Lung (tissue), 12 donors: ENCODE data around the gene AREG. TPM values are rescaled to one million over a fixed set of nuclear protein-coding genes. Genes with fewer than 3 reads are reported as not detected.

Source experiments
- ATAC-seq: fragments of 200-7000 bp; cut with Tn5 transposase; one replicate; pipeline ENCODE4 v1.9.1; 2020; ENCODE audit warnings: moderate number of reproducible peaks; ENCODE audit not compliant: insufficient read depth, low FRiP score
- DNase-seq, 3 donors: peaks; one replicate each; pipeline ENCODE4 v3.0.0-alpha.2; 2013 to 2017
- H3K27ac ChIP-seq, 2 donors: one replicate each; pipeline ENCODE4 v1.5.1; 2013; ENCODE audit warnings: mild to moderate bottlenecking in 2 of 2, moderate library complexity in 2 of 2, control low read depth in 1 of 2, inconsistent platforms in 1 of 2, low read depth in 1 of 2, low read length in 1 of 2
- H3K27me3 ChIP-seq, 3 donors: one replicate each; pipeline ENCODE4 v1.5.1; 2013; ENCODE audit warnings: low read length in 2 of 3; ENCODE audit not compliant: control insufficient read depth in 3 of 3, insufficient read depth in 3 of 3
- H3K36me3 ChIP-seq, 4 donors: one replicate each; pipeline ENCODE4 v1.5.1; 2013; ENCODE audit warnings: low read length in 4 of 4, mild to moderate bottlenecking in 1 of 4, moderate library complexity in 1 of 4; ENCODE audit not compliant: control insufficient read depth in 4 of 4, insufficient read depth in 4 of 4
- H3K4me1 ChIP-seq, 5 donors: one replicate each; pipeline ENCODE4 v1.5.1; 2013; ENCODE audit warnings: low read length in 5 of 5, mild to moderate bottlenecking in 2 of 5, moderate library complexity in 1 of 5; ENCODE audit not compliant: control insufficient read depth in 5 of 5, insufficient read depth in 5 of 5
- H3K4me3 ChIP-seq: one replicate; pipeline ENCODE4 v1.5.1; 2013; ENCODE audit warnings: mild to moderate bottlenecking, control low read depth, moderate library complexity
- H3K9ac ChIP-seq, 2 donors: one replicate each; pipeline ENCODE4 v1.5.1; 2013; ENCODE audit warnings: low read length in 2 of 2, control low read depth in 1 of 2; ENCODE audit not compliant: insufficient read depth in 1 of 2
- H3K9me3 ChIP-seq, 4 donors: one replicate each; pipeline ENCODE4 v1.5.1; 2013; ENCODE audit warnings: low read length in 3 of 4, mild to moderate bottlenecking in 1 of 4, moderate library complexity in 1 of 4; ENCODE audit not compliant: control insufficient read depth in 4 of 4, insufficient read depth in 3 of 4
- CTCF ChIP-seq: IDR thresholded peaks from 2 replicates; pipeline ENCODE4 v1.5.1; 2012; ENCODE audit warnings: mild to moderate bottlenecking; ENCODE audit errors: control extremely low read depth, extremely low read depth
- WGBS, 2 donors: extraction: QIAGEN DNeasy Blood & Tissue Kit; methylation state at CpG; one replicate each; pipeline ENCODE4 v1.1.7; 2013; 5-methylcytosine and 5-hydroxymethylcytosine counted together
- polyA plus RNA-seq, 2 donors: library from polyadenylated mRNA; stranded (reverse); fragments of 200-250 nt; gene quantifications; one replicate each; pipeline ENCODE4 v1.2.1, GENCODE V29; 2013
- total RNA-seq, 2 donors: library from RNA; depleted of rRNA in 1 of 2; stranded (reverse); fragments of >200 nt in 1 of 2; gene quantifications; one replicate each; pipeline ENCODE4 v1.2.1, GENCODE V29; 2014 to 2021
- donor health status: control.
- donor health status: control.
- donor health status: Bipolar disorder and iron deficiency.
- donor health status: healthy.
- donor health status: DM: yes; HTN: yes; CAD: no.

AREG gene
- total and polyA plus RNA-seq, 4 donors, result 3.3 to 44.0 (median 13.6) TPM

GRCh38 chr4:74410272-74410671, 34.7 kb upstream of the AREG start:
- Histone ChIP-seq H3K27ac (no peak overlapping the region), H3K4me3 (no peak overlapping the region), H3K9me3 (peaks cover 0 to 2% (median 0%) of the 10 kb centered on the region in 4 donors), H3K4me1 (no peaks in the 10 kb centered on the region), H3K9ac (no peak overlapping the region), H3K27me3 (no peaks in the 10 kb centered on the region), H3K36me3 (no peaks in the 10 kb centered on the region)
- DNase-seq, result no peak
- TF ChIP-seq CTCF, result no peak
- WGBS, 2 donors, result 74 to 75% methylated on average over 2 of the region's 2 CpGs
- ATAC-seq, result no peak

- ATAC-seq, result no peak
- Histone ChIP-seq H3K27me3 (no peaks in the 10 kb centered on the region), H3K4me1 (no peaks in the 10 kb centered on the region), H3K36me3 (no peaks in the 10 kb centered on the region), H3K27ac (no peak overlapping the region), H3K4me3 (no peak overlapping the region), H3K9me3 (peaks cover 0 to 2% (median 0%) of the 10 kb centered on the region in 4 donors), H3K9ac (no peak overlapping the region)
- no peak for DNase-seq
- no peak for TF ChIP-seq CTCF
These were observed 32.7 kb upstream of the AREG start for GRCh38 chr4:74412225-74412624.

GRCh38 chr4:74413265-74413664, 31.7 kb upstream of the AREG start:
- no peak for TF ChIP-seq CTCF
- DNase-seq (no peak), ATAC-seq (no peak)
- Histone ChIP-seq H3K27me3 (no peaks in the 10 kb centered on the region), H3K27ac (no peak overlapping the region), H3K4me1 (no peaks in the 10 kb centered on the region), H3K9ac (no peak overlapping the region), H3K9me3 (peaks cover 0 to 2% (median 0%) of the 10 kb centered on the region in 4 donors), H3K36me3 (no peaks in the 10 kb centered on the region), H3K4me3 (no peak overlapping the region)

- no peak for TF ChIP-seq CTCF
- no peak overlapping the region for H3K27ac ChIP-seq
- DNase-seq, result no peak
- no peaks in the 10 kb centered on the region for H3K27me3 ChIP-seq
- no peak for ATAC-seq
- WGBS, 2 donors, result 50 to 66% methylated on average over 5 of the region's 5 CpGs
- no peaks in the 10 kb centered on the region for H3K4me1 ChIP-seq
- H3K4me3 ChIP-seq, result no peak overlapping the region
- no peak overlapping the region for H3K9ac ChIP-seq
- no peaks in the 10 kb centered on the region for H3K36me3 ChIP-seq
- H3K9me3 ChIP-seq, result peaks cover 0 to 2% (median 0%) of the 10 kb centered on the region in 4 donors
These were observed 30.7 kb upstream of the AREG start for GRCh38 chr4:74414149-74414809.
